ENCODE data around the gene DNAH17. TPM values are rescaled to one million over a fixed set of nuclear protein-coding genes. Genes with fewer than 3 reads are reported as not detected.

The DNAH17 gene
- total and polyA plus RNA-seq, 2 of the 13 experiments (the other 11 are each of a cell fraction or from before 2014, with no cell fraction given) = 0.86 to 1.6 TPM

DNA sequence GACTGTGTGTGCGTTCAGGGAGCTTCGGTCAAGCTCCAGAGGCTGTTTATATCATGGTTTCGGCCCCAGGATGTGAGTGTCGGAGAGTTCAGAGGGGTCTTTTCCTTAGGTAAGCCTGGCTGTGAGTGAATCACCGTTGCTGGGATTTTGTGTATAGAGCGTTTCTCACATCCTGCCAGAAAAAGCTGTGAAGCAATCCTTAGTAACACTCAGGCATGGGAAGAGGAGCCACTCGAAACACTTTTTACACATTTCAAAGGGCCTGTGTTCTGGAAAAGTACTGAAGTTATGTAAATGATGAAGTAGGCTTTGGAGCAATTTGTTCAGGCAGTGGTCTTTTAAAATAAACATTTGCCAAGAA, 198.1 kb downstream of the DNAH17 start (continued):
- no peak for TF ChIP-seq ZNF18 (CRISPR knock-in tag; IDR thresholded peaks at IDR 0.05; ENCODE audit: insufficient replicate concordance)
- TF ChIP-seq ZNF20 (CRISPR knock-in tag; IDR thresholded peaks at IDR 0.05) = no peak
- 0 out of 2 replicates have a peak, but pooled peaks have one; percentile 9 for TF ChIP-seq AKAP8 (CRISPR knock-in tag; IDR thresholded peaks at IDR 0.05)
- TF ChIP-seq, protein P1, sequence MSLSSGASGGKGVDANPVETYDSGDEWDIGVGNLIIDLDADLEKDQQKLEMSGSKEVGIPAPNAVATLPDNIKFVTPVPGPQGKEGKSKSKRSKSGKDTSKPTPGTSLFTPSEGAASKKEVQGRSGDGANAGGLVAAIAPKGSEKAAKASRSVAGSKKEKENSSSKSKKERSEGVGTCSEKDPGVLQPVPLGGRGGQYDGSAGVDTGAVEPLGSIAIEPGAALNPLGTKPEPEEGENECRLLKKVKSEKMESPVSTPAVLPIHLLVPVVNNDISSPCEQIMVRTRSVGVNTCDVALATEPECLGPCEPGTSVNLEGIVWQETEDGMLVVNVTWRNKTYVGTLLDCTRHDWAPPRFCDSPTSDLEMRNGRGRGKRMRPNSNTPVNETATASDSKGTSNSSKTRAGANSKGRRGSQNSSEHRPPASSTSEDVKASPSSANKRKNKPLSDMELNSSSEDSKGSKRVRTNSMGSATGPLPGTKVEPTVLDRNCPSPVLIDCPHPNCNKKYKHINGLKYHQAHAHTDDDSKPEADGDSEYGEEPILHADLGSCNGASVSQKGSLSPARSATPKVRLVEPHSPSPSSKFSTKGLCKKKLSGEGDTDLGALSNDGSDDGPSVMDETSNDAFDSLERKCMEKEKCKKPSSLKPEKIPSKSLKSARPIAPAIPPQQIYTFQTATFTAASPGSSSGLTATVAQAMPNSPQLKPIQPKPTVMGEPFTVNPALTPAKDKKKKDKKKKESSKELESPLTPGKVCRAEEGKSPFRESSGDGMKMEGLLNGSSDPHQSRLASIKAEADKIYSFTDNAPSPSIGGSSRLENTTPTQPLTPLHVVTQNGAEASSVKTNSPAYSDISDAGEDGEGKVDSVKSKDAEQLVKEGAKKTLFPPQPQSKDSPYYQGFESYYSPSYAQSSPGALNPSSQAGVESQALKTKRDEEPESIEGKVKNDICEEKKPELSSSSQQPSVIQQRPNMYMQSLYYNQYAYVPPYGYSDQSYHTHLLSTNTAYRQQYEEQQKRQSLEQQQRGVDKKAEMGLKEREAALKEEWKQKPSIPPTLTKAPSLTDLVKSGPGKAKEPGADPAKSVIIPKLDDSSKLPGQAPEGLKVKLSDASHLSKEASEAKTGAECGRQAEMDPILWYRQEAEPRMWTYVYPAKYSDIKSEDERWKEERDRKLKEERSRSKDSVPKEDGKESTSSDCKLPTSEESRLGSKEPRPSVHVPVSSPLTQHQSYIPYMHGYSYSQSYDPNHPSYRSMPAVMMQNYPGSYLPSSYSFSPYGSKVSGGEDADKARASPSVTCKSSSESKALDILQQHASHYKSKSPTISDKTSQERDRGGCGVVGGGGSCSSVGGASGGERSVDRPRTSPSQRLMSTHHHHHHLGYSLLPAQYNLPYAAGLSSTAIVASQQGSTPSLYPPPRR (CRISPR knock-in tag; IDR thresholded peaks at IDR 0.05; ENCODE audit: borderline replicate concordance) = no peak
- no peak for TF ChIP-seq MBD4 (IDR thresholded peaks at IDR 0.05; ENCODE audit: borderline replicate concordance, low read length)
- no peak for TF ChIP-seq NR1H2 (CRISPR knock-in tag; IDR thresholded peaks at IDR 0.05; ENCODE audit: borderline replicate concordance, low read depth)
- no peak for TF ChIP-seq ZFAT (CRISPR knock-in tag; conservative IDR thresholded peaks at IDR 0.05)
- TF ChIP-seq, protein P2, sequence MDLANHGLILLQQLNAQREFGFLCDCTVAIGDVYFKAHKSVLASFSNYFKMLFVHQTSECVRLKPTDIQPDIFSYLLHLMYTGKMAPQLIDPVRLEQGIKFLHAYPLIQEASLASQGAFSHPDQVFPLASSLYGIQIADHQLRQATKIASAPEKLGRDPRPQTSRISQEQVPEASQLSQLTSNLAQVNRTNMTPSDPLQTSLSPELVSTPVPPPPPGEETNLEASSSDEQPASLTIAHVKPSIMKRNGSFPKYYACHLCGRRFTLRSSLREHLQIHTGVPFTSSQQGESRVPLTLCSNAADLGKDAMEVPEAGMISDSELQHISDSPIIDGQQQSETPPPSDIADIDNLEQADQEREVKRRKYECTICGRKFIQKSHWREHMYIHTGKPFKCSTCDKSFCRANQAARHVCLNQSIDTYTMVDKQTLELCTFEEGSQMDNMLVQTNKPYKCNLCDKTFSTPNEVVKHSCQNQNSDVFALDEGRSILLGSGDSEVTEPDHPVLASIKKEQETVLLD (CRISPR knock-in tag; IDR thresholded peaks at IDR 0.05; ENCODE audit: low read depth) = no peak
- TF ChIP-seq BATF2 (CRISPR knock-in tag; IDR thresholded peaks at IDR 0.05) = no peak
- TF ChIP-seq USF2 (IDR thresholded peaks at IDR 0.05; ENCODE audit: low read depth, low read length) = no peak
- TF ChIP-seq USF2 (CRISPR knock-in tag; IDR thresholded peaks at IDR 0.05; ENCODE audit: borderline replicate concordance) = 0 out of 2 replicates have a peak, but pooled peaks have one; percentile 6
- no peak for TF ChIP-seq ZIK1 (CRISPR knock-in tag; IDR thresholded peaks at IDR 0.05; ENCODE audit: borderline replicate concordance, low read depth)
- no peak for TF ChIP-seq ZNF800 (CRISPR knock-in tag; IDR thresholded peaks at IDR 0.05)
- no peak for TF ChIP-seq NR2F2 (IDR thresholded peaks at IDR 0.05; ENCODE audit: borderline replicate concordance, low read depth)
- no peak for TF ChIP-seq FOXK1 (CRISPR knock-in tag; IDR thresholded peaks at IDR 0.05; ENCODE audit: borderline replicate concordance, low read depth)
- peak; percentile 24; the same call in 1 of the 2 replicates for TF ChIP-seq MAFF (IDR thresholded peaks at IDR 0.05; ENCODE audit: low read depth, low read length)
- no peak for TF ChIP-seq CCAR2 (optimal IDR thresholded peaks at IDR 0.05; ENCODE audit: low read depth, low read length)

Measured in HepG2 (cell line).